Tibial nerve (tissue), 4 donors: Measurements from ENCODE around the gene UBE2E1.

Experiments
- EP300 ChIP-seq, 2 donors: sonication (generic); formaldehyde crosslinking; IDR thresholded peaks; one replicate each; pipeline ENCODE4 v1.6.1; 2017; ENCODE audit warnings: antibody characterized with exemption in 2 of 2, mild to moderate bottlenecking in 1 of 2
- POLR2A ChIP-seq, 2 donors: fragments of 450-650 bp; IDR thresholded peaks; one replicate each; pipeline ENCODE4 v1.6.1; 2017; ENCODE audit warnings: antibody characterized with exemption in 2 of 2, mild to moderate bottlenecking in 2 of 2, moderate library complexity in 2 of 2
- TF ChIP-seq, protein P1 (sequence below), 5 experiments: fragments of 200-600 bp in 3 of 5; fragments of 450-650 bp in 2 of 5; sonication (generic) in 3 of 5; IDR thresholded peaks; one replicate each; pipeline ENCODE4 v1.5.1; 2016 to 2019; ENCODE audit warnings: antibody characterized with exemption in 5 of 5, mild to moderate bottlenecking in 3 of 5, moderate library complexity in 2 of 5

GRCh38 chr3:23921052-23921511 is 115.3 kb downstream of the UBE2E1 start:
- TF ChIP-seq POLR2A (IDR thresholded peaks at IDR 0.05) (no peak), EP300 (IDR thresholded peaks at IDR 0.05) (no peak)
- TF ChIP-seq, protein P1, sequence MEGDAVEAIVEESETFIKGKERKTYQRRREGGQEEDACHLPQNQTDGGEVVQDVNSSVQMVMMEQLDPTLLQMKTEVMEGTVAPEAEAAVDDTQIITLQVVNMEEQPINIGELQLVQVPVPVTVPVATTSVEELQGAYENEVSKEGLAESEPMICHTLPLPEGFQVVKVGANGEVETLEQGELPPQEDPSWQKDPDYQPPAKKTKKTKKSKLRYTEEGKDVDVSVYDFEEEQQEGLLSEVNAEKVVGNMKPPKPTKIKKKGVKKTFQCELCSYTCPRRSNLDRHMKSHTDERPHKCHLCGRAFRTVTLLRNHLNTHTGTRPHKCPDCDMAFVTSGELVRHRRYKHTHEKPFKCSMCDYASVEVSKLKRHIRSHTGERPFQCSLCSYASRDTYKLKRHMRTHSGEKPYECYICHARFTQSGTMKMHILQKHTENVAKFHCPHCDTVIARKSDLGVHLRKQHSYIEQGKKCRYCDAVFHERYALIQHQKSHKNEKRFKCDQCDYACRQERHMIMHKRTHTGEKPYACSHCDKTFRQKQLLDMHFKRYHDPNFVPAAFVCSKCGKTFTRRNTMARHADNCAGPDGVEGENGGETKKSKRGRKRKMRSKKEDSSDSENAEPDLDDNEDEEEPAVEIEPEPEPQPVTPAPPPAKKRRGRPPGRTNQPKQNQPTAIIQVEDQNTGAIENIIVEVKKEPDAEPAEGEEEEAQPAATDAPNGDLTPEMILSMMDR (IDR thresholded peaks at IDR 0.05) = no peak
